GM23248 (cell line): ENCODE data around the gene CYB561A3.

Source experiments
- EZH2 ChIP-seq: fragments of 200-600 bp; sonication (generic); IDR thresholded peaks from 2 replicates; pipeline ENCODE4 v1.6.1; 2018; ENCODE audit warnings: antibody characterized with exemption, mild to moderate bottlenecking; ENCODE audit not compliant: insufficient read depth, poor library complexity, severe bottlenecking
- EZH2phosphoT487 ChIP-seq: fragments of 200-600 bp; sonication (generic); IDR thresholded peaks from 2 replicates; pipeline ENCODE4 v1.6.1; 2018; ENCODE audit warnings: antibody characterized with exemption, moderate library complexity, mild to moderate bottlenecking, low read depth; ENCODE audit not compliant: insufficient read depth

- TF ChIP-seq EZH2 (no peak), EZH2phosphoT487 (no peak)
Observed at GRCh38 chr11:61368646-61369045, 7.0 kb upstream of the CYB561A3 start.
